SKM-1 (cell line): ENCODE results near the gene CDH7.

Source experiments
- DNase-seq: peaks from one replicate; lab custom pipeline; 2025; ENCODE audit not compliant: unreplicated experiment; lab: John Stamatoyannopoulos, UW

Gene CDH7, protein sequence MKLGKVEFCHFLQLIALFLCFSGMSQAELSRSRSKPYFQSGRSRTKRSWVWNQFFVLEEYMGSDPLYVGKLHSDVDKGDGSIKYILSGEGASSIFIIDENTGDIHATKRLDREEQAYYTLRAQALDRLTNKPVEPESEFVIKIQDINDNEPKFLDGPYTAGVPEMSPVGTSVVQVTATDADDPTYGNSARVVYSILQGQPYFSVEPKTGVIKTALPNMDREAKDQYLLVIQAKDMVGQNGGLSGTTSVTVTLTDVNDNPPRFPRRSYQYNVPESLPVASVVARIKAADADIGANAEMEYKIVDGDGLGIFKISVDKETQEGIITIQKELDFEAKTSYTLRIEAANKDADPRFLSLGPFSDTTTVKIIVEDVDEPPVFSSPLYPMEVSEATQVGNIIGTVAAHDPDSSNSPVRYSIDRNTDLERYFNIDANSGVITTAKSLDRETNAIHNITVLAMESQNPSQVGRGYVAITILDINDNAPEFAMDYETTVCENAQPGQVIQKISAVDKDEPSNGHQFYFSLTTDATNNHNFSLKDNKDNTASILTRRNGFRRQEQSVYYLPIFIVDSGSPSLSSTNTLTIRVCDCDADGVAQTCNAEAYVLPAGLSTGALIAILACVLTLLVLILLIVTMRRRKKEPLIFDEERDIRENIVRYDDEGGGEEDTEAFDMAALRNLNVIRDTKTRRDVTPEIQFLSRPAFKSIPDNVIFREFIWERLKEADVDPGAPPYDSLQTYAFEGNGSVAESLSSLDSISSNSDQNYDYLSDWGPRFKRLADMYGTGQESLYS

DNA sequence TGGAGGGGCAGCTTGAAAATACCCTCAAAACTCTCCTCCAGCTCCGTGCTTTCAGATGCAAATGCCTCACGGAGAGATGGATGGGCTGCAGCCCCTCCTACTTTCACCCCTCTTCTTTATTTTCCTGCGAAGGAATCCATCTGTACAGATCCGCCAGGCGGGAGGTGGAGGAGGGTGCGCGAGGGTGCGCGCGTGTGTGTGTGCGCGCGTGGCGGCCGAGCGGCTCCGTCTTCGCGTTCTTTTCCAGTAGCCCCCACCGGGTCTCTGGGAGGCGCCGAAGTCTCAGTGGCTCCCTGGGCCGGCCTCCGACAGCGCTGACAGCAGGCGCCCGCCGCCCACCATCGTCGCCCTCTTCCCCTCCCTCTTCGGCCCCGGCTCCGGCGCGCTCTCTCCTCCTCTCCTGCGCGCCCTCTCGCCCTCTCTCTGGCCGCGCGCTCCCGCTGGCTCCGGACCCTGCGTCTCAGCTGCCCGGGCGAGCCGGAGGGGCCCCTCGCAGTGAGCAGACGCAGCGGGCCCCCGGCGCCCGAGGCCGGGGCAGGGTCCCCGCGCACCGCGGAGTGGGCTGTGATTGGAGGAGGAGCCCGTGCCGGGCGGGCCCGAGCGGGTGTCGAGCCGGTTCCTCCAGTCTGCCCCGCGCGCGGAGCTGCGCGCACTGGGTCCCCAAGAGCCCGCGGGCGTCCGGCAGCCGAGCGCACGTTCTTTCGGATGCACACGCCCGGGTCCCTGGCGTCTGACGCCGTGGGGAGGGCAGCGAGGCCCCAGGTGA, at the start of gene CDH7:
CDH7 (plus strand) TSS at position 624 of the 766 bp plus-strand sequence. CDS start 11,831 bp downstream, outside the sequence.
- DNase-seq = no peak

DNA sequence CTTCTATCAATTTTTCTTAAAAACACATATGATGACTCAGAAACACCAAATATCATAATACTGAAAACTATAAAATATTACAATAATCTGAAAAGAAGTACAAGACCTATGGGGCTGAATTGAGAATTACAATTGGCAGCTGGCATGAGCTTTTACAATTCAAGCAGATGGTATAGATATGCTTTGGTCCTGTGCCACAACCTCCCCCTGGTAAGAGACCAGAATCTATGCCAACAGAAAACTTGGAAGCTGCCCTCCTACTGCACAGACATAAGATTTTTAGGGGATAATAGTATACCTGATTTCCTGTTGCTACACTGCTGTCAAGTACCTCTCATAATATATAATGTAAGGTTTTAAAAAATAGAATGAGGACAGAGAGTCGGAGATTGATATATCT, 46.8 kb upstream of the CDH7 start:
- no peak for DNase-seq

GRCh38 chr18:65706646-65707045, 44.2 kb upstream of the CDH7 start:
- DNase-seq = no peak

DNA sequence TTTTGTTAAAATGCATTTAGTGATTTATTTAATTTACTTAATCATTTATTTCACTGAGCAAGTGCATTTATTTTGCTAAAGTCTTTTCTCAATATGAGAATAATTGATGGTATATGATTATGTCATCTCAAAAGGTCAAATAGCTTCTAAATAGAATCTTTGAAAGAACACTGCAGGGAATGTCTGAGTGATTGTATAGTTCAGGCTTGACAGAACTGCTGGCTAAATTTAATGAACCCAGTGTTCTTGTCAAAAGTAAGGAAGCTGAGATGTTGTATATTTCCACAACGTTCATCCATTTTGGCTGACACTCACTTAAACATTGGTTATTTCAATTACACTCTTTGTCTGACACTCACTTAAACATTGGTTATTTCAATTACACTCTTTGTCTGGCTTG, 39.3 kb upstream of the CDH7 start:
- DNase-seq = no peak

DNA sequence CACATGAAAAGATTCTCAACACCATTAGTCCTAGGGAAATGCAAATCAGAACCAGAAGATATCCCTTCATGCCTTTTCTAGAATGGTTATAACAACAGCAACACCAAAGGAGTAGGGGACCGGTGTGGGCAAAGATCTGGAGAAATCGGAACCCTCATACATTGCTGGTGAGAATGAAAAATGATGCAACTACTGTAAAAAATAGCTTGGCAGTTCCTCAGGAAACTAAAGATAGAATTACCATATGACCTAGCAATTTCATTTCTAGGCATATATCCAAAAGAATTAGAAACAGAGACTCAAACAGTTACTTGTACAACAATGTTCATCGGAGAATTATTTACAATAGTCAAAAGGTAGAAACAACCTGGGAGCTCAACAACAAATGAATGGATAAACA, 29.2 kb upstream of the CDH7 start:
- no peak for DNase-seq

DNA sequence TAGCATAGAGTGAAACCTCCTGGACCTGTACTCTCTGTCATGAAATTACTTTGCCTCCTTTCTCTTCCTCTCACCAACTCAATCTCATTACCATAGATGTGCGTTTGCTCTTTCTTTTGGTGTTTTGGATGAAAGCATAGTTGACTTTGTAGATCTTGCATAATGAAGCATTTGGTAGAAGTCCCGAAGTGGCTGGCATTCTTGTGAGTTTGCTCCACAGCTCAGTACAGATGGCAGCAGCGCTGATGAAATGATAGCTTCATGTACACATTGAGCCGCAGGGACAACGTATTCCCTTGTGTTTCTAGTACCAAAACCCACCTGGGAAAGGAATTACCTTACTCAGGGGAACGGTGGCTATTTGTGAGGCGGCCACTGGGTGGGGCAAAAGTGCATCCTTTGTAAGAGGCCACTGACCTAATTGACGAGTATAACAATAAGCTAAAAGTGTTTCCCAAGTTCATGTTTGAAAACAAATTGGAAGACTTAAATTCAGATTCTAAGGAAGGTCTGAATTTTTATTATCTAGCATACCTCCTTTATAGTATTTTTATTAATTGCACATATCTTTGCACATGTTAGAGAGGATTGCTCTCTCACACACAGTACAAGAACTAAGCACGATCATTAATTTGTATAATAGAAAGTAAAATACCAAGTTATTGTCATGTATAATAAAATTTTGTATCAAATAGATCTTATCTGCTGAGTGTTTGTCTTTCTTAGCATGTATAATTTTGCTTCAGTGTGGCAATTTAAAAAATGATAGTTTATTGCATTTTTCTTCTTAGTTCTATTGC, 25.4 kb upstream of the CDH7 start:
- no peak for DNase-seq

DNA sequence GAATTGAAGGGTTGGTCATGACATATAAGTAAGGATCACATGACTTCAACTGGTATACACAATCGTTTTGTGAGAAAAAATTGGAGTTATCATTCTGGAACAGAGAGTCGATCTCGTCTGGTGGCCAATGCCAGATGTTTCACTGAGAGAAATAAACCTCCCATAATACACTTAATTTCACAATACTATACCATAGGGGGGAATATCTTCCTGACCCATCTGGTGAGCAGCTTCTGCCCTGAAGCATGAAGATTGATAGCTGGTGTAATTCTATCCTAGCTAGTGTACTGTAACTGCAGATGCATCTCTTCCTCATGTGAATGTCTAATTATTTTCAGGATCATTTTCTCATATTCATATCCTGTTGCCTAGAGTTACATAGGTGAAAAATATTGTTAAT, 15.7 kb upstream of the CDH7 start:
- DNase-seq = no peak

DNA sequence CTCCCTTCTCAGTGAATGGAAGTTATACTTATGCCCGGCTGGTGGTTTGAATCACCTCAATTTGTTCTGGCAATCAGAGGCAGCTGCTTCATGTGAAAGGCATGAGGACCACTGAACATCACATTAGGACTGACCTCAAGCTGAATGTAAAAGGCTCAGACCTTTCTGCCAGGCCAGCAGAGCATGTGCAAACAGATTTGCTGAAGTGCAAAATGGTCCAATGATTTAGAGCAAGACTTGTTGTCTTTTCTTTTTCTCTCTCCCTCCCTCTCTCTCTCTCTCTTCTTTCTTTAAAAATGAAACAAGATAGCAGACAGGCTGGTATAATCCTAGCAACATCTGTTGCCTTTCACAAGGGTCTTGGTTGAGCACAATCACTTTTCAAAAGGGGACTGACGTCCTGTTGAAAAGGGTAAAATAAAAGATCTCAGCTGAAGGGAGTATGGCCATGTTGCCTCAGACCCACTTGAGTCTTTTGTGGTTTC, 13.3 kb upstream of the CDH7 start:
- no peak for DNase-seq

DNA sequence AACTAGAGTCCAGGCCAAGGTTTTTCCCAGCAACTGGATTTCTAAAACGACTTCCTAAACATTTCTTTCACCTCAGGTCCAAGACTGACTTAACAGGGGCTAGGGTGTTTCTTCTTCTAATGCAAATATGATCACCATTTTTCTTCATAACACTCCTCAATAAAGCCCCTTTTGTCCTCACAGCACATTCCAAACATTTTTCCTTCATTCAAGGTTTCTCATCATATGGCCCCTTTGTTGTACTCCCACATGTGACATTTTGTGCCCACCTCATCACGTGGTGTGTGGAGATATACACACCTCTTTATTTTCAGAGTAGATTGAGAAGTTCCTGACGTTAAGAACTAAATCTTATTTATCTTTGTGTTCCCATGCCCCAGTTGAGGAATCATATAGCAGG, 3.9 kb upstream of the CDH7 start:
- no peak for DNase-seq

- DNase-seq = no peak
Measured at GRCh38 chr18:65748321-65748720, 2.5 kb upstream of the CDH7 start.

DNA sequence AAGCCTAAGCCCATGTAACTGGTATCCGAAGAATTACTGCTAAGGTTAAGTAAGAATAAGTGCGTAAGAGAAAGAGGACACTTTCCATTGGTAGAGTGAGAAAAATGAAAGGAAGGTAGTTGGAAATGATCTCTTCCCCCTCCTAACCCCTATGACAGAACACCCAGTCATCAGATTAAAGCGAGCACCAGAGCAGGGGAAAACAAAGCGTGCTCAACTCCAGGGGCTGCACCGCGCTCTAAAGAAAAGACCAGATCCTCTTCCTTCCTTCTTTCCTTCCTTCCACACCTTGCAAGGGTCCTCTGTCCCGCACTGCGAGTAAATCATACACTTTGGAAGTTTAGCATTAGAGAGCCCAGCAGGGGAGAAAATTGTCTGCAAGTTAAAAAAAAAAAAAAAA, 971 bp upstream of the CDH7 start:
- DNase-seq = no peak

DNA sequence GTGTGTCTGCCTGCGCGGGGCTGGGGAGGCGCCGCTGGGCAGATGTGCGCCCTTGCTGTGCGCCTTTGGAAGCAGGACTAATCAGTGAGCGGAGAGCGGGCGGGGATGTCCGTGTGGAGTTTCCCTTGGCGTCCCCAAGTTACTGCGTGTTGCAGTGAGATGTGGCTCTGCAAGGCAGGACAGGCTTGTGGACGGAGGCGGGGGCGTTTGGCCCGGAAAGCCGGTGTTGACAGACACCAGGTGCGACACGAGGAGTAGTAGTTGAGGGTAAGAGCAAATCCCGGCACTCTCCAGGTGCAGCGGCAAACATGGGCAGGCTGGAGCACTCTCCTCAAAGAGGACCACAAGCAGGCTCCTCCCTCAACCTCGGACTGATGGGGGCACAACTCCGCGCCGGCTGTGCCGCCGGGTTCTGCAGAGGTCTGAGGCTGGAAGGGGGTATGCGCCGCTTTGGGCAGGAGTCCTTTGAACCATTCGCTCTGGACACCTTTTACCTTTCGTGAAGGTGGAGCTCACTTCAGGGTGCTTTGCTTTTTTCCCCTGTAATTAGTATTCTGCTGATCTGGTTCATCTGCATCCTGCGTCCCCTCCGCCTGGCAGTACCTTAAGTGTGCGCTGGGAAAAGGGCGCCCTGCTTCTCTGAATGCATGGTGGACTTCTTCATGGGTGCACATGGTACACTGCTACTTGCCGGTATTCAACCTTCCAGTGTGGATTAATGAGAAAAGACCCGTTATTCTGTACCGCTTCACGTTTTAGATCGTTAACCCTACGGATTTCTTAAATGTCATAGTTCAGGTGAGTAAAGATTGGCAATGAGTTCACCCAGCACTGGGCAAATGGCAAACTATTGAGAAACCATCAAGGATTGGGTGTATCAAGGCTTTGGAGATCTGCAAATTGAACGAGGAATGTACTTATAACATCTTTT, 608 bp downstream of the CDH7 start:
- no peak for DNase-seq

- no peak for DNase-seq
Measured at GRCh38 chr18:65752625-65753325, 2.0 kb downstream of the CDH7 start.

GRCh38 chr18:65753520-65753919, 2.7 kb downstream of the CDH7 start:
- peak; percentile 30 for DNase-seq

DNA sequence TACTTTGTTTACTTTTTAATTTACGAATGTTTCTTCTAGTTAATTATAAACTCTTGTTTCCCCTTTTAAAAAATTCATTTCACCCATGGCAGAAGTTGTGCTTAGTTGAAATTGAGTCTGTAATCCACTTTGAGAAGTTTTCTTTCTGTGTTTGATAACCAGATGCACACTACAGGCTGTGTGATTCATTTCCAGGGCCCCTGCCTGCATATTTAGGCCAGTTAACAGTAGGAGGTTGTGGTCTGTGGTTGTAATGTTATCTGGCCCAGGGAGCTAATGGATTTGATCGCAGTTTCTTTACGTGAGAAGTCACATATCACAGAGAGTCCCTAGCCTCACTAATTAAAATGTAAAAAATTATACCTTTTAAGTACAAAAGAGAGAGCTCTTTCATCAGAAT, 3.3 kb downstream of the CDH7 start:
- DNase-seq = no peak

- DNase-seq = no peak
Measured at GRCh38 chr18:65755616-65756015, 4.8 kb downstream of the CDH7 start.

DNA sequence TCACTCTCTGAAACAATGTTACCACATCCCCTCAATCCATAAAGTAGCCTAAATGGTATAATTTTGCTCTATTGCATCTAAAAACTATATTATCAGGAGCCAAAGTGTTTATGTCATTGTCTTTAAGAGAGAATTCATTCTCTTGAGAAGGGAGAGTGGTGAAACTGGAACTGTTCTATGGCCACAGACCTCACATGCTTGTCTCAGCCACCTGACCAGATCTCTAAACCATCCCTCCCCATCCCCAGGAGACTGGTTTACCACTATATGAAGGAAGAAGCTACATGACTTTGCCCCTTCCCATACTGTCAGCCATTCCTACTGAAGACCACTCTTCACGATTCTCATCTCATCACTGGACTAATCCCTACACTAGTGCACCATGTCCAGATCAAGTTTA, 9.6 kb downstream of the CDH7 start:
- DNase-seq = no peak

DNA sequence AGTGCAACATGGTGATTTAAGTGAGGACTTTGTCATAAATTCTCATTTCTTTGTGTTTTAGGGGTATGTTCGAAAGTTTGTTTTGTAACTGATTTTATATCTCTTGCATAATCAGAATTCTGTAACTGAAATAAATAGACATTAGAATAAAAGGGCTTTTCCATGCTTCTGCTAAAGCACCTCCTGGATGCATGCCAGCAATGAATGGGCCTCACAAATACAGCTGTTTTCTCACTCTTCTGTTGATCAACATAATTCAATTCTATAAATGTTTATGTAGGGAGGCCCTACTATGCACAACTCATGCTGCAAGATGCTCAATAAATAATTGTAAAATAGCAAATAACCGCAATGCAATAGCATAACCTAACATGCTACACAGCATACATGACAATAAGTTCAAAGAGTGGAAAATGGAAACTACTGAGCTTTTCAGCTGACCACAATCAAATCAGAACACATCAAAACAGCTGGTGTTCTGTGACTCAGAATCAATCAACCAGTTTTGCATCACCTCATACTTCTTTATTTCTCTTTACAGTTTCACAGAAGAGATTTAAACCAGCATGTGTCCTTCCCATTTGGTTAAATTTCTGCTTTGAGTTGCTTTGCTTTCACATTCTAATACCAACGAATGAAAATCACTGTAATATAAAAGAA, 11.0 kb downstream of the CDH7 start:
- no peak for DNase-seq
